ENCODE data around the gene COA4.

The COA4 gene

GRCh38 chr11:73869332-73869949 lies 7.2 kb downstream of the COA4 start:
- H3K4me3 ChIP-seq (ENCODE audit: low read depth, low read length) = no peak overlapping the region
- DNase-seq (ENCODE audit: low read depth) = no peak

GRCh38 chr11:73866586-73866996 lies 10.1 kb downstream of the COA4 start:
- DNase-seq (ENCODE audit: low read depth) = peak; percentile 84
- no peak overlapping the region for H3K4me3 ChIP-seq (ENCODE audit: low read depth, low read length)

GRCh38 chr11:73866095-73866579 lies 10.5 kb downstream of the COA4 start:
- H3K4me3 ChIP-seq (ENCODE audit: low read depth, low read length) = no peak overlapping the region
- peak; percentile 36 for DNase-seq (ENCODE audit: low read depth)

- no peak for DNase-seq (ENCODE audit: low read depth)
Observed at GRCh38 chr11:73862986-73863385, 13.7 kb downstream of the COA4 start.

GRCh38 chr11:73860202-73860601 lies 16.4 kb downstream of the COA4 start:
- DNase-seq (ENCODE audit: low read depth) = no peak
- H3K4me3 ChIP-seq (ENCODE audit: low read depth, low read length) = no peak overlapping the region

More at GRCh38 chr11:73862986-73863385, 13.7 kb downstream of the COA4 start:
- no peak overlapping the region for H3K4me3 ChIP-seq (ENCODE audit: low read depth, low read length)

- DNase-seq (ENCODE audit: low read depth) = no peak
- no peak overlapping the region for H3K4me3 ChIP-seq (ENCODE audit: low read depth, low read length)
Observed at GRCh38 chr11:73859671-73860070, 17.0 kb downstream of the COA4 start.

GRCh38 chr11:73856031-73856567 lies 20.5 kb downstream of the COA4 start:
- H3K4me3 ChIP-seq (ENCODE audit: low read depth, low read length) = no peak overlapping the region
- DNase-seq (ENCODE audit: low read depth) = no peak

GRCh38 chr11:73854680-73855079 lies 22.0 kb downstream of the COA4 start:
- DNase-seq (ENCODE audit: low read depth) = no peak
- no peak overlapping the region for H3K4me3 ChIP-seq (ENCODE audit: low read depth, low read length)

- H3K4me3 ChIP-seq (ENCODE audit: low read depth, low read length) = no peak overlapping the region
- DNase-seq (ENCODE audit: low read depth) = no peak
Observed at GRCh38 chr11:73852049-73852448, 24.6 kb downstream of the COA4 start.

- no peak overlapping the region for H3K4me3 ChIP-seq (ENCODE audit: low read depth, low read length)
- no peak for DNase-seq (ENCODE audit: low read depth)
Observed at GRCh38 chr11:73851046-73851764, 25.4 kb downstream of the COA4 start.

GRCh38 chr11:73839123-73839457 lies 37.6 kb downstream of the COA4 start:
- no peak for DNase-seq (ENCODE audit: low read depth)
- H3K4me3 ChIP-seq (ENCODE audit: low read depth, low read length) = no peak overlapping the region

- peak; percentile 11 for DNase-seq (ENCODE audit: low read depth)
- H3K4me3 ChIP-seq (ENCODE audit: low read depth, low read length) = no peak overlapping the region
Observed at GRCh38 chr11:73838443-73839122, 38.1 kb downstream of the COA4 start.

GRCh38 chr11:73833067-73833466 lies 43.6 kb downstream of the COA4 start:
- H3K4me3 ChIP-seq (ENCODE audit: low read depth, low read length) = no peak overlapping the region
- no peak for DNase-seq (ENCODE audit: low read depth)

- no peak for DNase-seq (ENCODE audit: low read depth)
- H3K4me3 ChIP-seq (ENCODE audit: low read depth, low read length) = no peak overlapping the region
Observed at GRCh38 chr11:73830261-73830660, 46.4 kb downstream of the COA4 start.
